PC-9 (cell line): ENCODE measurements around the gene SYMPK.
A peak's percentile ranks its signal among the peaks of the same experiment; 100 is the strongest.

ENCODE experiments used
- EZH2 ChIP-seq: fragments of 200-600 bp; sonication (generic); IDR thresholded peaks from 2 replicates; pipeline ENCODE4 v1.8.0; 2017; ENCODE audit warnings: antibody characterized with exemption, low read depth
- TF ChIP-seq, protein P1 (sequence below): fragments of 200-600 bp; sonication (generic); conservative IDR thresholded peaks from 2 replicates; pipeline ENCODE4 v1.6.1; 2017; ENCODE audit warnings: mixed run types, antibody characterized with exemption, mild to moderate bottlenecking, moderate library complexity

DNA sequence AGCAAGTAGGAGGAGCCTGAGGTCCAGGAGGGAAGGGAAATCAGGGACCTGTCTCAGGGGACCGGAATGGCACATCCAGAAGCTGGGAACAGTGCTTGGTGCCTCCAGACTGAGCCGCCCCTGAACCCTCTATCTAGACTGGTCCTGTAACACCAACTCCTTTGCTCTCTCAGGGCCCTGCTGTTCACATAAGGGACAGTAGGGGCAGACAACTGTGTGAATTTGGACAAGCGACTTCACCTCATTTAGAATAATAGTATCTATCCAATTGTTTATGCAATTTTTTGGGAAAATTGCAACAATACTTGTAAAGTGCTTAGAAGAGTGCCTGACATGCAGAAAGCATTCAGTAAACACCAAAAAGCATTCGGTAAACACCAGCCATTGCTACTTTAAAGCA is 14.0 kb downstream of the SYMPK start:
- TF ChIP-seq, protein P1, sequence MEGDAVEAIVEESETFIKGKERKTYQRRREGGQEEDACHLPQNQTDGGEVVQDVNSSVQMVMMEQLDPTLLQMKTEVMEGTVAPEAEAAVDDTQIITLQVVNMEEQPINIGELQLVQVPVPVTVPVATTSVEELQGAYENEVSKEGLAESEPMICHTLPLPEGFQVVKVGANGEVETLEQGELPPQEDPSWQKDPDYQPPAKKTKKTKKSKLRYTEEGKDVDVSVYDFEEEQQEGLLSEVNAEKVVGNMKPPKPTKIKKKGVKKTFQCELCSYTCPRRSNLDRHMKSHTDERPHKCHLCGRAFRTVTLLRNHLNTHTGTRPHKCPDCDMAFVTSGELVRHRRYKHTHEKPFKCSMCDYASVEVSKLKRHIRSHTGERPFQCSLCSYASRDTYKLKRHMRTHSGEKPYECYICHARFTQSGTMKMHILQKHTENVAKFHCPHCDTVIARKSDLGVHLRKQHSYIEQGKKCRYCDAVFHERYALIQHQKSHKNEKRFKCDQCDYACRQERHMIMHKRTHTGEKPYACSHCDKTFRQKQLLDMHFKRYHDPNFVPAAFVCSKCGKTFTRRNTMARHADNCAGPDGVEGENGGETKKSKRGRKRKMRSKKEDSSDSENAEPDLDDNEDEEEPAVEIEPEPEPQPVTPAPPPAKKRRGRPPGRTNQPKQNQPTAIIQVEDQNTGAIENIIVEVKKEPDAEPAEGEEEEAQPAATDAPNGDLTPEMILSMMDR: peak; percentile 61
- no peak for TF ChIP-seq EZH2
